OCI-LY1 (cell line): ENCODE results near the gene ME3.

Experiments used
- H2AFZ ChIP-seq: fragments of 200-600 bp; sonication (generic), shearing (Covaris generic); 2 replicates; pipeline ENCODE4 v1.6.0; 2014; ENCODE audit warnings: antibody characterized with exemption, mild to moderate bottlenecking, low read length
- H3F3A ChIP-seq: fragments of 200-600 bp; sonication (generic), shearing (Covaris generic); 2 replicates; pipeline ENCODE4 v1.6.0; 2014; ENCODE audit warnings: mild to moderate bottlenecking, antibody characterized with exemption, low read length, moderate library complexity; ENCODE audit not compliant: insufficient read depth
- H3K27ac ChIP-seq: fragments of 200-600 bp; sonication (generic); 2 replicates; pipeline ENCODE4 v1.5.1; 2014; ENCODE audit warnings: low read length, mixed run types, mild to moderate bottlenecking, low read depth; ENCODE audit not compliant: poor library complexity, severe bottlenecking
- H3K27me3 ChIP-seq: fragments of 200-600 bp; sonication (generic); 2 replicates; pipeline ENCODE4 v1.6.0; 2014; ENCODE audit warnings: antibody characterized with exemption, mild to moderate bottlenecking, low read length, moderate library complexity; ENCODE audit not compliant: insufficient read depth
- H3K36me3 ChIP-seq: fragments of 200-600 bp; sonication (generic); 2 replicates; pipeline ENCODE4 v1.6.1; 2014; ENCODE audit warnings: mild to moderate bottlenecking, antibody characterized with exemption, low read length, moderate library complexity, mixed read lengths; ENCODE audit not compliant: insufficient read depth
- H3K4me1 ChIP-seq: fragments of 200-600 bp; sonication (generic); 2 replicates; pipeline ENCODE4 v1.5.1; 2014; ENCODE audit warnings: mild to moderate bottlenecking, low read length, moderate library complexity; ENCODE audit not compliant: insufficient read depth, severe bottlenecking
- H3K4me2 ChIP-seq: fragments of 200-600 bp; sonication (generic), shearing (Covaris generic); 2 replicates; pipeline ENCODE4 v1.6.1; 2014; ENCODE audit warnings: low read length
- H3K4me3 ChIP-seq: fragments of 200-600 bp; sonication (generic); 2 replicates; pipeline ENCODE4 v1.5.1; 2014; ENCODE audit warnings: low read length, low read depth, mild to moderate bottlenecking, mixed read lengths; ENCODE audit not compliant: poor library complexity, severe bottlenecking
- H3K79me2 ChIP-seq: fragments of 200-600 bp; shearing (Covaris generic); 2 replicates; pipeline ENCODE4 v1.6.1; 2016; ENCODE audit warnings: mixed run types, low read length, mixed read lengths; ENCODE audit not compliant: insufficient read depth
- H3K9ac ChIP-seq: fragments of 200-600 bp; sonication (generic), shearing (Covaris generic); 2 replicates; pipeline ENCODE4 v1.6.1; 2014; ENCODE audit warnings: mild to moderate bottlenecking, low read length, mixed read lengths
- H3K9me2 ChIP-seq: fragments of 200-600 bp; sonication (generic), shearing (Covaris generic); 2 replicates; pipeline ENCODE4 v1.6.1; 2014; ENCODE audit warnings: low read depth, mild to moderate bottlenecking, low read length, mixed read lengths
- H3K9me3 ChIP-seq: fragments of 200-600 bp; shearing (Covaris generic); 2 replicates; pipeline ENCODE4 v1.6.1; 2014; ENCODE audit warnings: low read length, mixed read lengths
- H4K20me1 ChIP-seq: fragments of 200-600 bp; sonication (generic), shearing (Covaris generic); 2 replicates; pipeline ENCODE4 v1.6.0; 2016; ENCODE audit warnings: mild to moderate bottlenecking, low read length; ENCODE audit not compliant: insufficient read depth
- EZH2 ChIP-seq: fragments of 200-600 bp; sonication (generic), shearing (Covaris generic); IDR thresholded peaks from 2 replicates; pipeline ENCODE4 v1.8.0; 2017; ENCODE audit warnings: borderline replicate concordance, mixed run types, mild to moderate bottlenecking, antibody characterized with exemption, low read length, moderate library complexity, mixed read lengths
- TF ChIP-seq, protein P1 (sequence below): fragments of 200-600 bp; sonication (generic), shearing (Covaris generic); IDR thresholded peaks from 2 replicates; pipeline ENCODE4 v1.5.1; 2017; ENCODE audit warnings: mild to moderate bottlenecking, antibody characterized with exemption, low read length, moderate library complexity, mixed read lengths

The ME3 gene

DNA sequence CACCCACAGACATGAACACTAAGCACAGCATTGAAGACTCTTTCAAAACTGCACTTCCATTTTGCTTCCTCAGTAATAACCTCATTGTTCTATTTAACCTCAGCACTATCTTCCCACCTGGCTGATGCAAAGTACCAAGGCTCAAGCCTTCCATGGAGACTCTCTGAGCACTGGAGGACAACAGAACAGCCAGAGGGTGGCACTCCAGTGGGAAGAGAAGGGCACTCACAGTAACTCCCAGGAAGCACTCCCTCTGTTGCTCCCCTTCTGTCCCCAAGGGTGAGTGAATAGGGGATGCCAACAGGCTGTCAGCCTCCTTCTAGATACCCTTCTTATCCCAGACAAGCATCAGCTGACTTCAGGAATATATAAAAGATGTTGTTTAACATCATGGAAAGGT lies 3.5 kb downstream of the ME3 start:
- H4K20me1 ChIP-seq = no peaks in the 10 kb centered on the region
- H2AFZ ChIP-seq = no peak overlapping the region
- H3K79me2 ChIP-seq = no peaks in the 10 kb centered on the region
- H3K36me3 ChIP-seq = no peaks in the 10 kb centered on the region
- H3K9me3 ChIP-seq = no peaks in the 10 kb centered on the region
- H3K27ac ChIP-seq = no peak overlapping the region
- TF ChIP-seq, protein P1, sequence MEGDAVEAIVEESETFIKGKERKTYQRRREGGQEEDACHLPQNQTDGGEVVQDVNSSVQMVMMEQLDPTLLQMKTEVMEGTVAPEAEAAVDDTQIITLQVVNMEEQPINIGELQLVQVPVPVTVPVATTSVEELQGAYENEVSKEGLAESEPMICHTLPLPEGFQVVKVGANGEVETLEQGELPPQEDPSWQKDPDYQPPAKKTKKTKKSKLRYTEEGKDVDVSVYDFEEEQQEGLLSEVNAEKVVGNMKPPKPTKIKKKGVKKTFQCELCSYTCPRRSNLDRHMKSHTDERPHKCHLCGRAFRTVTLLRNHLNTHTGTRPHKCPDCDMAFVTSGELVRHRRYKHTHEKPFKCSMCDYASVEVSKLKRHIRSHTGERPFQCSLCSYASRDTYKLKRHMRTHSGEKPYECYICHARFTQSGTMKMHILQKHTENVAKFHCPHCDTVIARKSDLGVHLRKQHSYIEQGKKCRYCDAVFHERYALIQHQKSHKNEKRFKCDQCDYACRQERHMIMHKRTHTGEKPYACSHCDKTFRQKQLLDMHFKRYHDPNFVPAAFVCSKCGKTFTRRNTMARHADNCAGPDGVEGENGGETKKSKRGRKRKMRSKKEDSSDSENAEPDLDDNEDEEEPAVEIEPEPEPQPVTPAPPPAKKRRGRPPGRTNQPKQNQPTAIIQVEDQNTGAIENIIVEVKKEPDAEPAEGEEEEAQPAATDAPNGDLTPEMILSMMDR = no peak
- TF ChIP-seq EZH2 = no peak
- H3K4me2 ChIP-seq = no peak overlapping the region
- H3F3A ChIP-seq = no peaks in the 10 kb centered on the region
- no peak overlapping the region for H3K4me3 ChIP-seq
- no peaks in the 10 kb centered on the region for H3K4me1 ChIP-seq
- H3K27me3 ChIP-seq = no peaks in the 10 kb centered on the region
- no peaks in the 10 kb centered on the region for H3K9me2 ChIP-seq
- H3K9ac ChIP-seq = no peak overlapping the region

DNA sequence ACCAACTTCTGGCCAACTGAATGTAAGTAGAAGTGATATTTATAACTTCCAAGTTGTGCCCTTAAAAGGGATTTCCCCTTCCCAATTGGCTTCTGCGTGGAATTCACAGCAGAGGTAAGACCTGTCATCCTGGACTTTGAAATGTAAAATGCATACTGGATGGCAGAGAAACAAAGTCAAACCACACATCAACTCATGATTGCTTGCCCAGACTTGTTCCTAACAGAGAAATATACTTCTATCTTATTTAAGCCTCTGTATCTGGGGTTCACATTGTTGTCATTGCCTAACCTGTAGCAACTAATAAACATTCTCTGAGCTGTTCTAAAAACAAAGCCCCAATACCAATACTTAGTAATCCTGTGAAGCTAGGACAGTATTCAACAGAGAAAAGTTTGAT lies 6.2 kb downstream of the ME3 start:
- Histone ChIP-seq H3K36me3 (no peaks in the 10 kb centered on the region), H3K9ac (no peak overlapping the region), H3K27me3 (no peaks in the 10 kb centered on the region), H3K4me3 (no peak overlapping the region), H3K79me2 (no peaks in the 10 kb centered on the region), H3K9me2 (no peaks in the 10 kb centered on the region), H3K27ac (no peak overlapping the region), H3K4me2 (no peak overlapping the region), H3K9me3 (no peaks in the 10 kb centered on the region), H3K4me1 (no peaks in the 10 kb centered on the region), H3F3A (no peaks in the 10 kb centered on the region), H2AFZ (no peak overlapping the region), H4K20me1 (no peaks in the 10 kb centered on the region)
- TF ChIP-seq EZH2 = no peak
- TF ChIP-seq, protein P1 = no peak

DNA sequence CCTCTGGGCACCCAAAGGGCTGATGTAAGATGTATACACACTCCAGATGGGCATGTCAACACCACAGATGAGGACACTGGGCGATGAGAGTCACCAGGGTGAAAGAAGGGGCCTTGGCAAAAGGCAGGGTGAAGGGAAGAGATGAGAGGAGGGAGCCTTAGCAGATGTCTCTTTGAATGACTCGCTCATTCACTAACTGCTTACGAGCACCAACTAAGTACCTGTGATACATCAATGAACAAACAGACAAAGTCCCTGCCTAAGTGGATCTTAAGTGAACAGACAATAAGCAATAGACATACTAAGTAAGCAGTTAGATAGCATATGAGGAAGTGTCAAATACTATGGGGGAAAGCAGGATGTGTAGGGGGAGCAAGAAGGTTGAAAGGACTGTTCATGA lies 7.5 kb downstream of the ME3 start:
- Histone ChIP-seq H3K9me3 (no peaks in the 10 kb centered on the region), H3K27me3 (no peaks in the 10 kb centered on the region), H3K9me2 (no peaks in the 10 kb centered on the region), H3K9ac (no peak overlapping the region), H3K4me3 (no peak overlapping the region), H2AFZ (no peak overlapping the region), H3K4me2 (no peak overlapping the region), H3K36me3 (no peaks in the 10 kb centered on the region), H3K4me1 (no peaks in the 10 kb centered on the region), H3K27ac (no peak overlapping the region), H3F3A (no peaks in the 10 kb centered on the region), H4K20me1 (no peaks in the 10 kb centered on the region), H3K79me2 (no peaks in the 10 kb centered on the region)
- no peak for TF ChIP-seq EZH2
- TF ChIP-seq, protein P1 = no peak
